Epithelial cell of prostate (primary cell): Measurements from ENCODE around the gene ZFP36L2.

ENCODE experiments used
- DNase-seq: peaks from one replicate; pipeline ENCODE4 v3.0.0-alpha.2; 2011; ENCODE audit warnings: low read depth, low spot score
- H3K27ac ChIP-seq: fragments of 450-650 bp; 2 replicates; pipeline ENCODE4 v1.5.1; 2017; ENCODE audit warnings: mild to moderate bottlenecking

Gene ZFP36L2

DNA sequence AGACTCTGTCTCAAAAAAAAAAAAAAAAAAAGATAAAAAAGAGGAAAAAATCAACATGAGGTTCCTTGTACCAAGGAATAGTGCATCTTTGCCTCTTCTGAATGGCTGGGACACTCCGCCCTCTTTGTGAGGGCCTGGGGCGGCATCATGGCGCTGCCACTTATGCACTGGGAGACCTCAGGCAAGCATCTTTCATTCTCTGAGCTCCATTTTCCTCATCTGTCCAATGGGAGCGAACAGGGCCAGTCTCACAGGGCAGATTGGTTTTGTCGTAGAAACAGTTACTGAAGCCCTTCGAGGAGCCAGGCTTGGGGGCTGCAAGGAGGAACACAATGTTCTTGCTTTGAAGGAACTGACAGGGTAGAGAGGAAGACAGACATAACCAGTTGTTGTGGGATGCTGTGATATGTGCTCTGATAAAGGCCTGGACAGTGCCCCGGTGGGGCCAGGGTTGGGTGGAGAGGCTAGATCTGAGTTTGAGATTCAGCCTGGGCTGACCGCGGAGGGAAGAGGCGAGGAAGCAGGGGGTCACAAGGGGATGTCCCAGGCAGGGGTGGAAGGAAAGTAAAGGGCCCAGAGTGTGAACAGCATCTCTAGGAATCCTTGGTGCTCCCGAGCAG, 14.1 kb downstream of the ZFP36L2 start:
- H3K27ac ChIP-seq, result no peak overlapping the region
- DNase-seq, result no peak

- H3K27ac ChIP-seq, result no peak overlapping the region
- no peak for DNase-seq
Observed at GRCh38 chr2:43210467-43211303, 15.7 kb downstream of the ZFP36L2 start.

DNA sequence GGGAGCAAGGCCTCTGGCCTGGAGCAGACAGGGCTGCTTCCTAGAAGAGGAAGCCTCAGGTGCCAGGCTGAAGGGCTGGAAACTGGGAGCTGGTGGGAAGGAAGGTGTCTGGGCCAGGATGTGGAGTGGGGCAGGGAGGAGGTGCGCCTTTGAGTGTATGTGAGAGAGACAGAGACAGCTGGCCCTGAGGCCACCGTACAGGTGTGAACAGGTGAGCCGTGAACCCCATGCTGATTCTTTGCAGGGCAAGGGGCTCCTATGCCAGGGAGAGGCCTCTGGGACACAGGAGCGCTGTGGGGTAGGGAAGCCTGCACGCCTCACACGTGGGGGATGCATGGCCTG, 16.3 kb downstream of the ZFP36L2 start:
- DNase-seq, result no peak
- no peak overlapping the region for H3K27ac ChIP-seq

DNA sequence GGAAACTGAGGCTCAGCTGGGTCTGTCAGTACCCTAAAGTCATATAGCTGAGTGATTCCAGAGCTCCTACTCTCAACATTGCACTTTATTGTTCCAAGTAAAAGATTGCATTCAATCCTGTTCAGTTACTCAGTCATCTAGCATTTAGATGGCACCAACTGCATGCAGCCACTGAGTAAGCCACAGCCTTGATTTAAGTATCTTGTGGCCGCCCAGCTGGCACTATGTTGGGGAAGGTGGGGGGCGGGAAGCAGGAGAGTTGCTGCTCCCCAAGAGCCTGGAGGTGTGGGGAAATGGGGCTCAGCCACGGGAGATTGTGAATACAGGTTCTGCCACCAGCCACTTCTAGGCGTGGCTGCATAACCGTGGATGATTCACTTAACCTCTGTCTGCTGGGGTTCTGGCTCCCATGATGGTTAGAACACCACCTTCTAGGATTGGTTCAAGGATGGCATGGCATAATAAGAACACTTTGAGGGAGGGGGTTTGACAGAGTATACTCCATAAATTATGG, 17.1 kb downstream of the ZFP36L2 start:
- H3K27ac ChIP-seq, result no peak overlapping the region
- DNase-seq, result no peak

GRCh38 chr2:43207553-43208300, 18.7 kb downstream of the ZFP36L2 start:
- DNase-seq, result no peak

GRCh38 chr2:43206602-43207001, 19.8 kb downstream of the ZFP36L2 start:
- no peak overlapping the region for H3K27ac ChIP-seq
- no peak for DNase-seq

More at GRCh38 chr2:43207553-43208300, 18.7 kb downstream of the ZFP36L2 start:
- no peak overlapping the region for H3K27ac ChIP-seq

GRCh38 chr2:43203373-43203772, 23.0 kb downstream of the ZFP36L2 start:
- H3K27ac ChIP-seq, result no peak overlapping the region
- no peak for DNase-seq

- H3K27ac ChIP-seq, result no peak overlapping the region
Observed at GRCh38 chr2:43202289-43202688, 24.1 kb downstream of the ZFP36L2 start.

DNA sequence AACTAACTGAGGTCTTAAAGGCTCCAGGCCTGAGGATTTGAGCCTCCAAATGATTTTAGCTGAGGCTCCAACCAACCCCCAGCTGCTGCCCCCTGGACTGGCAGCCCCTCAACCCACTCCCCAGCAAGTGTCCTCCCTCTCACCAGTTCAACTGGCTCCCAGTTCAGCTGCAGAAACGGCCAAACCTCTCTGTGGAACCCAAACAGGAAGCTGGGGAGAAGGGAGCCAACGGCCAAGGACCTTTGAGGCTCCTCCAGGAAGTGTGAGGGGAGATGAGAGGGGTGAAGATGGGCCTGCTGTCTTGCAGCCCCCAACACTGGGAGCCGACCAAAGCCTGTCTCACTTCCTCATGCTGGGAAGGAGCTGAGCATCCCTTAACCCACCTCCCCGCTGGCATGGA, 24.9 kb downstream of the ZFP36L2 start:
- no peak overlapping the region for H3K27ac ChIP-seq
- no peak for DNase-seq

More at GRCh38 chr2:43202289-43202688, 24.1 kb downstream of the ZFP36L2 start:
- DNase-seq, result no peak

GRCh38 chr2:43201016-43201415, 25.4 kb downstream of the ZFP36L2 start:
- DNase-seq, result no peak
- H3K27ac ChIP-seq, result peak overlapping the region; percentile 79

GRCh38 chr2:43199492-43200488, 26.6 kb downstream of the ZFP36L2 start:
- H3K27ac ChIP-seq, result peak overlapping the region; percentile 79
- no peak for DNase-seq

DNA sequence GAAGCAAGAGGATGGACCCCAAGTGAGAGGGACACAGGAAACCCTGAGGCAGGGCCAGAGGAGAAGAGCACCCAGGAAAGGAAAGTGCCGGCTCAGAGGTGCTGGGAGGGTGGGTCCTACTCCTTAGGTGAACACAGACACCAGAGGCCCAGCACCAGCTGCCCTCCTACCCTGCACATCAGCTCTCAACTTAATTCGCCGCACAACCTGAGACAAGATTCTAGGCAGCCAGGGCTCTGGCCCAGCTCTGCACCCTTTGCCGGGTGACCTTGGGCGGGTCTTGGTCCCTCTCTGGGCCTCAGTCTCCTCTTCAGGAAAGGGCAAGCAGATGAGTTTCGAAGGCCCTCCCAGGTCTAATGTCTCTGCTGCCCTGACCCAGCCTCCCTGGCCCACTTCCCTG, 28.1 kb downstream of the ZFP36L2 start:
- H3K27ac ChIP-seq, result no peak overlapping the region
- no peak for DNase-seq

- H3K27ac ChIP-seq, result no peak overlapping the region
- DNase-seq, result no peak
Observed at GRCh38 chr2:43197588-43197896, 28.9 kb downstream of the ZFP36L2 start.

DNA sequence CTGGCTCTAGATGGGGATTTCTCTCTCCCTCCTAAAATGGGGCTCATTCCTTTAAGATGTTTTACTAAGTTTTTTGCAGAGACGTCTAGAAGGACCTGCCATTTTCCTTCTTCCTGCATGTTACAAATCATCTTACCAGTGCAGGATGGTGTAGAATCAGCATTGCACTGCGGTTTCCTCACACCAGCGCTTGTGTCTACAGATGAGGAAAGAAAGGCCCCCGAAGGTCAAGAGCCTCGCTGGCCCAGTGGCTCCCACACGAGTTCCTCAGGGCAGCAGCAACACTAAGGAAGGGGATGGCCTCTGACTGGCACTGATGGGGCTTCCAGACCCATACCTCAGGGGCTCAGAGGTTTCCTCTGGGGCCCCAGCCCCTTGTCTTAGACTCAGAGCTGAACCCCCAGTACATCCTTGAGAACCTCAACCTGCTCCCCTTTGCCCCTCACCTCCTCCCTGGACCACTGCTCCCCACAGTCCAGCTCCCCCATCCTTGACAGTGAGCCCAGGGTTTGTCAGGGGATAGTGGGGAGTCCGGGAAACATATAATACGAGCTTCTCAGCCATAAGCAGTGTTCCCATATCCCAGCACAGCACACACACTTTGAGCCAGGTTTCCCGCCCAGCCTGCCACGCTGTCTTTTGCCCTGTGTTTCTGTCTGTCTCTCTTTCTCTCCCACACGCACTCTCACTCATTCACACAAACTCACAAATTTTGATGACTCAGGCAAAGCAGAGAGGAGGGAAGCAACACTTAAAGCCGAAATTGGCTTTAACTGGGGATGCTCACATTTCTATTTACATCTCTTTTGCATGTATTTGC, 29.4 kb downstream of the ZFP36L2 start:
- no peak for DNase-seq
- no peak overlapping the region for H3K27ac ChIP-seq

DNA sequence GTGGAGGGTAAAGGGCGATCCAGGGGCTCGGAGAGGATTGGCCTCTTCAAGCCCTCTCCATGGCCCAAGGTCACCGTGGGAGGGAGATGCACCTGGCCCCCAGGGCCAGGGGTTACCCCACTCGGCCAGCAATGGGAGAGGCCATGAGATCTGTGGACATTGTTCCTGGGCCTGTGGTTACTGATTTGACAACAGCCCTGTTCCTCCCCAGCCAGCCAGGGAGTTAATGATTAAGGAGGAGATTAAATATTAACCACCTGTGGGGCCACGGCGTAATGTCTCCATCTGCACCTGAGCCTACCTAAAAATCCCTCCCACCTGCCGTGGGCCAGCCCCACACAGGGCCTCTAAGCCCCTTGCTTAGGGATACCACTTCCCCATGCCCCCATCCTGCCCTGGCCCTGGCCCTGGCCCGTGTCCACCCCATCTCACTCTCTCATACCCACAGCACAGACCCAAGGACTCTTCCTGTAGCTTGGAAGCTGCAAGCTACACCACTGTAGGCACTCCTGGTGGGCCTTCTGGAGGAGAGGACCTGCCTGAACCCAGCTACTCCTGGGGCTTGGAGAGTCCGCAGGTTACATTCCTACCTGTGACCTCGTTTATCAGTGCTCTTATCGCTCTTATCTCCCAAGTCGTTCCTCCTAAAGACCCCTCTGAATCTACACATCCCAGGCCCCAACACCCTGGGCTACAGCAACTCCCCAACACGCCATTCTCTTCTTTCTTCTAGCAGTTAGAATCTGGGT, 32.1 kb downstream of the ZFP36L2 start:
- DNase-seq, result no peak
- H3K27ac ChIP-seq, result no peak overlapping the region

DNA sequence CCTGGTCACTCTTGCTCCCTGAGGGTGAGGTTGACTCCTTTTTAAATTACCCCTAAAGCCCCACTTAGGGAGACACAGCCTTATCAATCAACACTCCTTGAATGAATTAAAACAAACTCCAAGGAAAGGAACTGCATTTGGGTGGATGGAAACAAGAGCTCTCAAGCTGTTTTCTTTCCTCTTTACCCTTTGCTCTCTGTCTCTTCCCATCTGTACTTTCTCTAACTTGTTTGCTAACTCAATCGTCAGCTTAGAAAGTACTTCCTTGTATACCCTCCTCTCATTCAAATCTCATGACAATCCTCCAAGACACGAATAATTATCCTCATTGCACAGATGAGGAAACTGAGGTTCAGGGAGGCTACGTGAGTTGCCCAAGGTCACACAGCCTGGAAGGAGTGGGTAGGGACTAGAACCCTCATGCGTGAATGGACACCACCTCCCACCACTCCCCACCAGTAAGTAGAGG, 32.7 kb downstream of the ZFP36L2 start:
- no peak for DNase-seq
- H3K27ac ChIP-seq, result no peak overlapping the region

- no peak overlapping the region for H3K27ac ChIP-seq
Observed at GRCh38 chr2:43192744-43193651, 33.4 kb downstream of the ZFP36L2 start.

More at GRCh38 chr2:43192744-43193651, 33.4 kb downstream of the ZFP36L2 start:
- no peak for DNase-seq
